HT1080 (cell line): ENCODE results near the gene NPEPL1. TPM values are rescaled to one million over a fixed set of nuclear protein-coding genes. Genes with fewer than 3 reads are reported as not detected.

Experiments used
- DNase-seq: peaks from one replicate; pipeline ENCODE4 v3.0.0-alpha.2; 2015; ENCODE audit warnings: low read depth
- total RNA-seq: library from RNA; depleted of rRNA; stranded (reverse); fragments of >200 nt; shearing (Covaris generic); gene quantifications from 2 replicates; pipeline ENCODE4 v1.2.3, GENCODE V29; 2014

Gene NPEPL1
- total RNA-seq, 1 experiment from 2014 or later = 0.40 TPM

GRCh38 chr20:58657262-58657661 lies 35.3 kb upstream of the NPEPL1 start:
- DNase-seq = no peak

GRCh38 chr20:58657986-58658385 lies 34.6 kb upstream of the NPEPL1 start:
- DNase-seq = no peak

- no peak for DNase-seq
Observed at GRCh38 chr20:58658760-58659159, 33.8 kb upstream of the NPEPL1 start.

- DNase-seq = no peak
Observed at GRCh38 chr20:58659841-58660240, 32.8 kb upstream of the NPEPL1 start.

DNA sequence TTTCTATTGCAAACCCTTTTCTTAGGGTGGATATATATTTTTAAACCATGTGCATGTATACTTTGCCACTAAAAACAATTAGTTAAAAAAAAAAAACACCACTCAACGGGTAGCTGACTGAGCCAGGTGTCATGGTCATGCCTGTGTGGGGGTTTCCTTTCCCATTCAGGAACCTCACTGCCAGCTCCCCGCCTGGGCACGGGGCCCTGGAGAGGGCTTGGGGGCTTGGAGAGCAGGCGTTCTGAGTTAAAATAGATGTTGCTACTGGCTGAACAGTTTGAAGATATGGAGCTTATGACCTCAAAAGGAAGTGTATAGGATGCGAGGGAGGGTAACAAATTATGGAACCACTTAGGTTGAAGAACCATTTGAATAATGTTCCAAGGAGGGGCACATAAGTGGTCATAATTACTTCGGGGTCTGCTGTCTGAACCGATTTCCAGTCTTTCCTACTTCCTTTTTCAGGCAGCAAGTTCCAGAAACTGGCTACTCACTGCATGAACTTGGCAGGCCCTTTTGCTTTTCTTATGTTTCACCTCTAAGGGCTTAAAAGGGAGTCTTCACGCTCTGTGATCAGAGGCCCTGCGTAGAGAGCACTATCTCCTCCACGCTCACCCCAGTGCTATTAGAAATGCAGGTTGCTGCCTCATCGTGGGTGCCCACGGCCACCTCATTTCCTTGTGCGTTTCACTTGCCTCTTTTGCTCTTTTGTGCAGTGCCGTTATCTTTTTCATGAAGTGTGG lies 31.6 kb upstream of the NPEPL1 start:
- DNase-seq = no peak

GRCh38 chr20:58661598-58662473 lies 30.8 kb upstream of the NPEPL1 start:
- DNase-seq = no peak

DNA sequence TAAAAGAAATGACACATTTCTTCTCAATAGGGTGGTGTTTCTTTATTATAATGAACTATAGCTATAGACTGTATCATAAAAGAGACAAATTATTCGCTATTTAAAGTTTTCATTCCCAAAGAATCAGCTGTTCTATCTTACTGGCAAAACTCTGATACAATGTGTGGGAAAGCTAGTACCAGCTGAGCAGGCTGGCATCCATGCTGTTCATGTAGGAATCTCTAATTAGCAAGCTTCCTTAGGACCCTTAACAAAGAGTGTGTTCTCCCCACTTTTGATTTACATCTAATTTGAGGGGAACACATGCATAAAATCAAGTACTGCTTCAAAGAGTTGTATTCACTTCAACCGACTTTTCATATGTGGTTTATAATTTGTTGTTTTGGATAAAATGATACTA lies 28.3 kb upstream of the NPEPL1 start:
- DNase-seq = no peak

DNA sequence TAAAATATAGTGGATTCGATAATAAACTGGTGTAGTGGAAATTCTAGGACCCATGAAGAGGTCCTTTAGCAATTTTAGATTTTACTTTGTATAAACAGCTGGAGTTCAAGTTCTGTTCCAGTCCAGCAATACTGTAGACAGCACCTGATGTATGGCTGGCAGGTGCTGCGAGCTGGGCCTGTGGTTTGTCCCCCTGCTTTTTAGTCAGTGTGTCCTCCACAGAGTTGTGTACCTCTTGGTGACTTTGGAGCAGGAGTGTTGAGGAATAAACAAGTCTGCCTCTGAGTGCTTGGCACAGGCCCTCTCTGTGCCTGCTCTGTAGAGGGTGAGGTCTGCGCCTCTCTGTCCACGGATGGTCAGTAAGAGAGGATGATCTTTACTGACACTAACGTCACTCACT lies 27.7 kb upstream of the NPEPL1 start:
- DNase-seq = no peak

GRCh38 chr20:58665606-58666005 lies 27.0 kb upstream of the NPEPL1 start:
- DNase-seq = no peak

GRCh38 chr20:58666702-58667101 lies 25.9 kb upstream of the NPEPL1 start:
- DNase-seq = no peak

DNA sequence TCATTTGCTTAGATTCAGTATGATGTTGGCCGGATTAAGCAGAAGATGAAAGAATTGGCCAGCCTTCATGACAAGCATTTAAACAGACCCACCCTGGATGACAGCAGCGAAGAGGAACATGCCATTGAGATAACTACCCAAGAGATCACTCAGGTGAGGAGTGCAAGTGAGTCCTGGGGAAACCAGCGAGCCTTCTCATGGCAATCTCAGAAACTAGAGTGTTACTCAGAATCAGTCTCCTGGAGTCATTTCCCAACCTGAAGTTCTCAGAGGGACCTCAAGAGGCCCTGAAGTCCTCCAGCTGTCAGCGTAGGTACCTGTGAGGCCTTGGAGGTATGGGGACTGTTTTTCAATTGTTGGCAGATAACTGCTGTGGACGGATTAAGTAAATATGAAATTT lies 24.6 kb upstream of the NPEPL1 start:
- no peak for DNase-seq

DNA sequence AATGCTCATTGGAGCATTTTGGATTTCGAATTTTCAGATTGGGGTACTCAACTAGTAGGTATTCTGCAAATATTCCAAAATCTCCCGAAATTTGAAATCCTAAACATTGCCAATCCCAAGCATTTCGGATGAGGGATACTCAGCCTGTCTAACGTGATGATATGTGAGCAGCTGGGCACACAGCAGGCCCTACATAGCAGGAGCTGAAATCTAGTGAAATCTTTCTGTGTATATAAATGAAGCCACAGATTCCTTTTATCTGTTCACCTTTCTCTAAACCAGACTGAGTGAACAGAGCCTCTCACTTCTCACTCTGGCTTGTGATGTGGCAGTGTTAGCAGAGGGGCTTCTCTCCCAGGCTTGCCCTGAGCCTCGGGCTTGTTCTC lies 23.7 kb upstream of the NPEPL1 start:
- DNase-seq = no peak

DNA sequence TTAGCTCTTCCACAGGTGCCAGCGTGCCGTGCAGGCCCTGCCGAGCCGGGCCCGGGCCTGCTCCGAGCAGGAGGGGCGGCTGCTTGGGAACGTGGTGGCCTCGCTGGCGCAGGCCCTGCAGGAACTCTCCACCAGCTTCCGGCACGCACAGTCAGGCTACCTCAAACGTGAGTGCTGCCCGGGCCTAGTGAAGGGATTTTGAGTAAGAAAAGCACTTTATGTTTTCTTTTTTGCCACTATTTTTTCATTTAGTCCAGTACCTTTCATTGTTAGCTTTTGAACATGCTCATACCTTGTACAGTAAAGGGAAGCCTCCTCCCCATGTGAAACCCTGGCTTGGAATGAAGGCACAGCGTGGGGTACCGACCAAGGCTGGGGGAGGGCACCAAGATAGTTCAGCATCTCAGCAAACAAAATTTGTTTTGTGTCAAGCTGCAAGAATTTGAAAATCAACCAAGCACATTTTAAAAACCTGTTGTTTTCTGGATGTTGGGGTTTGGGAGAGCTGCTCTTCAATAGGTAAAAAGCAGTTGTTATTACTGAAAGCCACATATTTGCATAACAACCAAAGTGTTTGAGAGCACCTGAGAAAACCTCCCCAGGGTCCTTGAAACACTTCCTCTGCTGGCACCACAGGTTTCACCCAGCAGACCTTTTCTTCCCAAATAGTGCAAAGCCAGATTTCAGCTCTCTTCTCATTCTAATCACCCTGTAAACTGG lies 23.2 kb upstream of the NPEPL1 start:
- no peak for DNase-seq

DNA sequence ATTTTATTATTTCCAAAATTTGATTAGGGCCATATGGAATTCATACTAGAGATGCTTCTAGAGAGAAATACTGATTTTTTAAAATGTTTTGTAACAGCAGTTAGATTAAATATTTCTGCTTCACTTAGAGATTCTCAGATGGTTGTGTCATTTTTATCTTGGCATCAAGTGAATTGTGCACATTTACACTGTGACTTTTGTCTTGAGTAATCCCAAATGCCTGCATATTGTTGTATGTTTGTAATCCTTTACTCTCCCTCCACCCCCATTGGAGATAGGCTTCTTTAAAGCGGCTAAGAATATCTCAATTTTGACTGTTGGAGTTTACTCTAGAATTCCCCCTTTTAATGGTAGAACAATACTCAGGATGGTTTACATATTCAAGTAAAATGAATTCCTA lies 22.5 kb upstream of the NPEPL1 start:
- DNase-seq = no peak

DNA sequence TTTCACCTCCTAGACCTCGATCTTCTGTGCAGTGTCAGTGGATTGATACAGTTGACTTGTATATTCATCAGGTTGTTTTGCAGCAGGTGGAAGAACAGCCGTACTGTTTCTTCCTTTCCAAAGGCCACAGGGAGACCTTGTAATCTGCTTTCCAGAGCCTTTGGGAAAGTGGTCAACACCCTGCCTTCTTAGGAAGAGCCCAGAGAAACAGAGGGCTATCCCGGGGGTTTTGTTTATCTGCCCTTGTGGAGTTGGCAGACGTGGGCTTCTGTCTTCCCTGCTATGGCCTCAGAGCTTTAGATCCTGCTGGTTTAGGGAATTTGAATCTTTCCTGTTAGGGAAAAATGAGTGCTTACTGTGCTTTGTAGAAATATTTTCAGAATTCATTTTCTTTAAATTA lies 21.9 kb upstream of the NPEPL1 start:
- DNase-seq = no peak

DNA sequence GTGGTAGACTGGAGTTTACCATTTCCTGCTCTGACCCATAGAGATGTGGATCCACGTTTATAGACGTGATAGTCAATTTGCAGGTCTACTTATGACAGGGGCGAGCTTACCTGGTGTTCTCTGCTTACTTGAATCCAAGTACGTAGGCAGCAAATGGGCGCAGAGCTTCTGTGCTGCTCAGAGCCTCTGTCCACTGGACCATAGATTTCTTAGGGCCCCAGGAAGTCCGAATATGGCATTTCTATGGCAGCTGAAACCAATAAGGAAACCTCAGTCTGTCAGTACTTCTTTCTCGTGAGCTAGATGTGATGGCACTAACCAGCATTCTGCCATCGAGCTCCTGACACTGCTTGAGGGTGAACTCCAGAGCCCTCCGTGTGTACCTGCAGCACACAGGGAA lies 19.5 kb upstream of the NPEPL1 start:
- DNase-seq = no peak

- no peak for DNase-seq
Observed at GRCh38 chr20:58675146-58675584, 17.4 kb upstream of the NPEPL1 start.

DNA sequence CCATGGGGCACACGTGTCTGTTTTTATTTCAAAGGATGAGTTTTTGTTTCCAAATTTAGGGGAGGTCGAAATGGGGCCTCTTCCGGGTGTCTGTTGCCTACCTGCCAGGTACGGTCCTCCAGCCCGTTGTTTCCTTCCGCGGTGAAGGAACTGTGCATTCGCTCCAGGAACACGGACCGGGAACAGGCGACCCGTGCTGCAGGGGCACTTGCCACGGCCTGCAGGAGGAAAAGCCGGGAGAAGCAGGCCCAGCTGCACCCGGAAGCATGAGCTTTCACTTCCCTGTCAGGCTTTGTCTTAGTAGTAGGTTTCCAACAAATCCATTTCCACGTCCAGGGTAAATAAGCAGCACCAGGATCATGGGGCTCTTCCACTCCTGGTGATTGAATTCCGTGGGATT lies 17.0 kb upstream of the NPEPL1 start:
- no peak for DNase-seq

DNA sequence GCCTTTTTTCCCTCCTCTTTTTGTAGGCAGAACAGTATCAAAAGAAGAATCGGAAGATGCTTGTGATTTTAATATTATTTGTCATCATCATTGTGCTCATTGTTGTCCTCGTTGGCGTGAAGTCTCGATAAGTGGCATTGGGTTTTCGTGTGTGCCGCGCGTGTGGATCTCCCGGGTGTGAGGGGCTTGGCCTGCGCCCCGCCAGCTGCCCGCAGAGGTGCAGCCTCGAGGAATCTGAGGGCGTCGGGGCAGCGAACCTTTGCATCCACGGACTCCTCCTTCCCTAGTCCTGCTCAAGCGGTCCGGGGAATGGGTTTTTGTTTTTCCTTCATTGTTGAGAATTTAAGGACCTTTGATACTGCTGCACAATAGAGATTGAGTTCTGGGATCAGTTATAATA lies 16.4 kb upstream of the NPEPL1 start:
- DNase-seq = no peak

- DNase-seq = no peak
Observed at GRCh38 chr20:58677079-58677604, 15.5 kb upstream of the NPEPL1 start.

DNA sequence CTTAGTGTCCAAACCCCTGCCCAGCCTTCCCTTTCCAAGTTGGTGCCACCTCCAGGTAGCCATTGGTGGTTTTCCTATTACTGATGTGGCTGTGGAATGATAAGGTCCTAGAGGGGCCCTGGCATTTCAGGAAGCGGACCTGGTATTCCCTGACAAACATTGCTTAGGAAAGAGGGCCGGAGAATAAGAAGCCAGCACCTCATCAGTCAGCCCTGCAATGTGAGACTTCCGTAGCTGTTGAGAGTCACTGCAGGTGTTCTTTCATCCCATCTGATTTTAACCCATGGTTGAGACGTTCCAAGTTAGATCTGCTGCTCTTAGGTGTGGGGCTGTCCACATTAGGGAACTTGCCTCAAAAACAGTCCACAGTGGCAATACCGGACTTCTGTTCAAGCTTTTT lies 14.8 kb upstream of the NPEPL1 start:
- DNase-seq = no peak

DNA sequence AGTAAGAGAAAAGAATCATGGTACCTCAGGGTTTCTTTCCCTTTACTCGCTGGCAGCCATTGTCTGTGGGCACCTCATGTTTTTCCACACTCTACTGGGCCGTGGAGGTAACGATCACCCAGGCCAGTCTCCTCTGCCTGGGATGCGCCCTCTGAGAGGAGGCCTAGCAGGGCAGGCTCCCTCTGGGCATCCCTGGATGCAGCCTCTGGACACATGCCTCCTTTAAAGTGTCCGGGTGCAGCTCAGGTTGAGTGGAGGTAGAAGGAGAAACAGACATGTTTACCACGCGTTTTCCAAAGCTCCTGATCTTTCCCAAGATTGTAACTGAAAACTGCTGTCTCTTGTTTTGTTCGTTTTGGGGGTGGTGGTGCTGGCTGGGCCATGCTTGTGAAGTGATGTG lies 13.8 kb upstream of the NPEPL1 start:
- no peak for DNase-seq
